HL-60/S4 treated with phorbol 12-myristate 13-acetate at 8.2 ng/mL for 4 days and 3 days (cell line): ENCODE results near the gene PUM2.
"Not testable (repeated sequence)": the region's sequence is repeated elsewhere in the genome, so short reads cannot be mapped to it uniquely, and the experiment has no call there.

Experiments used
- in situ Hi-C: fragments of 300-500 bp; cut with MboI; formaldehyde crosslinking; loops from 2 replicates; pipeline ENCODE4 v1.15.0; 2022; ENCODE audit warnings: low sequenced_read_pairs

Gene PUM2

GRCh38 chr2:20300656-20301055 lies 50.0 kb downstream of the PUM2 start:
- in situ Hi-C loops: no loop called here

GRCh38 chr2:20299113-20299512 lies 51.5 kb downstream of the PUM2 start:
- in situ Hi-C loops: no loop called here

GRCh38 chr2:20294231-20294630 lies 56.4 kb downstream of the PUM2 start:
- in situ Hi-C loops: no loop called here

DNA sequence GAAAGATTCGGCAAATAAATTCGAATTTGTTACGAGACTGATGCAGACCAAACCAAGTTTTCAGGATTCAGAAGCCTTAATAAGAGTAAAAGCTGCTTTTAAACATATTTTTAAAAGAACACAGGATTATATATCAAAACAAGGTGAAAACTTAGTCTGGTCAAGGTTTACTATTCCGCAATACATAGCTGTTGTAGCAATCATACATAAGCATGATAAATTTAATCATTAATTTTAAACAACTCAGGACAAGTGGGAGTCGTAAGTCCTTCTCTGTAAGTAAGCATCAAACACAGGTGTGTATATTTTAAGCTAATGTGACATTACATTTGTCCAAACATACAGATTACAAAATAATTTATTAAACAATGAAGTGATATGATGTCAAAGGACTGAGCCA lies 57.7 kb downstream of the PUM2 start:
- in situ Hi-C loops: no loop called here

DNA sequence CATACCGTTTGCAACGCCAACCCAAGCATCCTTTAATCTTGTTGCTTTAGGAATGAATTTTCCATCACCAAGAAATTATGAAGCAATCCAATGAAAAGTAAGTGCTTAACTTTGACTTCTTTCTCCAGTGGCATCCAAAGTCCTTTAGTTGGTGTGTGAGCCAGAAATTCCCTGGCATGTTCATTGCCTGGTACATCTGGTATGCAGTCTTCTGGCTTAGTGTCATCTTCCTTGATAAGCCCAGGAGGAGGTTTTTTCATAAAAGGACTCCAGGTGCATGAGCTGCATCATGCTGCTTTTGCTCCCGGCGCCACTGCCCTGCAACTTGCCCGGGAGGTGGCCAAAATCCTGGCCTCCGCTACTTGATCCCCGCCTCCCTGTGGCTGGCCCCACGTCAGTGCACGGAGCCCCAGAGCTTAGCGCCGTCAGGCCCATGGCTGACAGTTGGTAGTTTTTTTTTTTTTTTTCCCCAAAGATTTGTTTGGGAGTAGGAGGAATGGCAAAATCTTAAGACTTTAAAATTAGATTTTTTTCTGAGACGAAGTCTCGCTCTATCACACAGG lies 58.7 kb downstream of the PUM2 start:
- in situ Hi-C loops: no loop called here

DNA sequence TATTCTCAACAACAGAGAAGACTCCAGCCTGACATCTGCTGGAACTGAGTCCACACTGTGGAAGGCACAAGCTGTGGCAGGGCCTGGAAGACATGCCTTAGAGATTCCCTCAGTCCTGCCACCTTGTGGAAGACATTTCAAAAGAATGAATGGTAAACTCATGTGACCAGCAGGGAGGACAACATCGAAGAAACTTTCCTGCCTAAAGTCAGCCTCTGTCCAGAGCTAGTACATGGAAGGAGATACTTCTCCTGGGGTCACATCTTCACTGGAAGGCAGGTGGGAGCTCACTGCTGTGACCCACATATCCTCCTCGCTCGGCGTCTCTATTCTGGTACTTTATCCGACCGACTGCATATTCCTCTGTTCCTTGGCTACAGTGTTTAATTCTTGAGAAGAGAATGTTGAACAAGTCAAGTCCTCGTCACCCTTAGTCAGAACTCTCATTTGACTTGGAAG lies 59.5 kb downstream of the PUM2 start:
- in situ Hi-C loops: no loop called here

DNA sequence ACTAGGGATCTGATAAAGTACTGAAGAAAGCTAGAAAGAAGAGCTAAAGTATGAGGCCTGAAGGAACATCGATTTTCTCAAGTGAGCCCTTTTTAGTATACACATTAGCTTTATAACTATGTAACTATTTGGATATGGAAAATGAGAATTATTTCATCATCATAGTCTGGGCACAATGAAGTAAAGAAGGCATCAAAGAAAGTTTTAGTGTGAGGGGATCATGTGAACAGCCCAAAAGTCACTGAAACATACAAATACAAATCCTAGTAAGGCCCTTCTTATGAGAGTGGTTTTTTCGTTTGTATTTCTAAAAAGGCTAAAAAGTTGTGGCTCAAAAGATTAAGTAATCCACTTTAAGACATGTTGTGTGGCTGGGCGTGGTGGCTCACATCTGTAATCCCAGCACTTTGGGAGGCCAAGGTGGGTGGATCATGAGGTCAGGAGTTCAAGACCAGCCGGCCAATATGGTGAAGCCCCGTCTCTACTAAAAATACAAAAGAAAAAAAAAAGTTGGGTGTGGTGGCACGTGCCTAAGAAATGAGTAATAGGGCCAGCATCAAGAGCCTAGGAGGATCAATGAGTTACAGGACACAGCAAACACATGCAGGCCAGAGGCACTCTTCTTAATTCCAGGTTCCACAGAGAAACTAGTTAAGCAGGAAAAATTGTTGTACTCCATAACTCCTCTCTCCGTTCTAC lies 61.9 kb downstream of the PUM2 start:
- in situ Hi-C loops: no loop called here

GRCh38 chr2:20282916-20283592 lies 67.6 kb downstream of the PUM2 start:
- in situ Hi-C loops: no loop called here

GRCh38 chr2:20281876-20282275 lies 68.8 kb downstream of the PUM2 start:
- in situ Hi-C loops: no loop called here

DNA sequence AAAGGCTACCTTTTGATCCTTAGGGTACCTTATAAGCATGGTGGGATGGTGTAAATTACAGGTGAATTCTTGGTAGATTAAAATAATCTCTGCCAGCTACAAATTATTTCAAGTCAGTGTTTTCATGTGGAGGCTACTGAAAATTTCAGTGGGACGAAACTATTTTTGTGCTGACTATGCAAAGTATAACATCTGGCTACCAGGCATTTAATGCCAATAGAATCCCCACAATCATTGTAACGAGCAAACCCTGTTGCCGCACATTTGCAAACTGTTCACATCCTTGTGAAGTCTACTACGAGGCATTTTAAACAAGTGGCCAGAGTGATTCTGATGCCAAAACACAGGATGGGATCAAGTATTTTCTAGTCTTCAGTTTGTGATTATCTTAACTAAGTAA lies 77.6 kb downstream of the PUM2 start:
- in situ Hi-C loops: no loop called here

DNA sequence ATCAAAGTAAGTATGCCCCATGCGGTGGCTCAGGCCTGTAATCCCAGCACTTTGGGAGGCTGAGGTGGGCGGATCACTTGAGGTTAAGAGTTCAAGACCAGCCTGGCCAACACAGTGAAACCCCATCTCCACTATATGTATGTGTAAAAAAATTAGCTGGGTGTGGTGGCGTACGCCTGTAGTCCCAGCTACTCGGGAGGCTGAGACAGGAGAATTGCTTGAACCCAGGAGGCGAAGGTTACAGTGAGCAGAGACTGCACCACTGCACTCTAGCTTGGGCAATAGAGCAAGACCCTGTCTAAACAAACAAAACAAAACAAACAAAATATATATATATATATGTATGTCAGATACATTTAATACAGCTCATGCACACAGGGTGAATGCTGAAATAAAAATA lies 82.3 kb downstream of the PUM2 start:
- in situ Hi-C loops: not testable (repeated sequence)

DNA sequence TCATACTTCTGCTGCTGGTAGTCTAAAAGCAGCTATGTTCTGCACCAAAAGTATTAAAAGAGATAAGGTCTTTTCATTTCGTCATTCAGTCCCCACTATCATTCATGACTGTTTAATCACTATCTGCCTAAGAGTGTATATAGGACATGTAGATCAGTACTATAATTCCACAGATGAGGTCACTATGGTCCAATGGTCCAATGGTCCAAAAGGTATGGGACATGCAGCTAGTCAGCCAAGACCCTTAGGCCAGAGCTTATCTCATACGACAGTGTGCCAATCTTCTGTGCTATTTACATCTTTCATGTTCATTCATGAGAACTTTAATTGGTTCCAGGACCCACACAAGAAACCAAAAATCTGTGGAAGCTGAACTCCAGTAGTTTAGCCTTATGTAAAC lies 83.1 kb downstream of the PUM2 start:
- in situ Hi-C loops: no loop called here

GRCh38 chr2:20264629-20265028 lies 86.0 kb downstream of the PUM2 start:
- in situ Hi-C loops: no loop called here

DNA sequence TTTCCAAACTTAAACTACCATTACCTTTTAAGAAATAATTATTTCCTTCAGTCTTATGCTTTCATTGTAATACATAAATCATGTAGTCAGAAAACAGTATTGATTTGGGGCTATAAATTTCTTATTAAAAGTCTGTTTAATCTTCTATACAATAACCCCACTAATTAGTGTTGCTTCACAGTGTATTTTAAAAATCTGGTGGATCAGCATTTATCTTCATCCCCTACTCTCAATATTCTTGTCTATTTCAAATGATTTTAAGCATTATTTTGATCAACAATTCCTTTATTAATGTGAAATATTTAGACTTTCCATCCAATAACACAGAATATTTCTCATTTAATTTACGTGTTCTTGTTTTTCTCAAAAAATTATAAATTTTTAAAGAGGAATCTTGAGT lies 93.2 kb downstream of the PUM2 start:
- in situ Hi-C loops: no loop called here

DNA sequence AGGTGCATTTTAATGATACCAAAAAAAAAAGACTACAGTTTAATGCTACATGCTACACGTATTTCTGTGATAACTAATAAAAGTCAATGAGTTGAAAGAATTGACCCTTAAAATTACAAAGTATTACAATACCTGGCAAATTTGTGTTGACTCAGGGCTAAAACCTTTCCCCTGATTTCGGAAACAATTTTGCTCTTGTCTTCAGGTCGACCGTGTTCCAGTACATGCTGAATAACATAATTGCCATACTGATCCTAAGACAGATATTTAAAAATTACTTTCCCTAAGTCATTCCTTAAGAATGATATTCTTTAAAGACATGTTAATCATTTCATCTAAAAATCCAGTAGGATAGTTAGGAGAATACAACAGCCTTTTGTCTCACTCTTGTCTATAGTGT lies 95.9 kb downstream of the PUM2 start:
- in situ Hi-C loops: no loop called here

- in situ Hi-C loops: no loop called here
Observed at GRCh38 chr2:20250436-20250835, 100.2 kb downstream of the PUM2 start.

DNA sequence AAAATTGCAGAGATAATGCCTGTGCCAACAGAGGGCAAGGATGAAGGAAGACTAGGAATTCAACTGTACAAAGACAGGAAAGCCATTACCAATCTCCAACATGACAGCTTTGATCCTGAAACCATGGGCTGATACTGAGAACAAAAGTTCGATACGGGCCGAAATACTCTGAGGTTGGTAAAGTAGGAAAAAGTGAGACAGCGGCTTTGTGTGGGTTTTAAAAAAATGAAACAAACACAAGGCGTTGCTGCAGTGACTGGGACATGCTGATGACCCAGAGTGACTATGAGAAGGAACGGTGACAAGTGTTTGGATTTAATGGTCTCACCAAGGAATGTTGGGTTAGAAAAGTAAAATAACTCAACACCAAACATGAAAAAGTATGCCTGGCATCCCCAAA lies 101.5 kb downstream of the PUM2 start:
- in situ Hi-C loops: no loop called here

GRCh38 chr2:20247084-20247483 lies 103.6 kb downstream of the PUM2 start:
- in situ Hi-C loops: no loop called here

GRCh38 chr2:20243637-20244036 lies 107.0 kb downstream of the PUM2 start:
- in situ Hi-C loops: not testable (repeated sequence)

GRCh38 chr2:20242727-20243377 lies 107.8 kb downstream of the PUM2 start:
- in situ Hi-C loops: no loop called here

DNA sequence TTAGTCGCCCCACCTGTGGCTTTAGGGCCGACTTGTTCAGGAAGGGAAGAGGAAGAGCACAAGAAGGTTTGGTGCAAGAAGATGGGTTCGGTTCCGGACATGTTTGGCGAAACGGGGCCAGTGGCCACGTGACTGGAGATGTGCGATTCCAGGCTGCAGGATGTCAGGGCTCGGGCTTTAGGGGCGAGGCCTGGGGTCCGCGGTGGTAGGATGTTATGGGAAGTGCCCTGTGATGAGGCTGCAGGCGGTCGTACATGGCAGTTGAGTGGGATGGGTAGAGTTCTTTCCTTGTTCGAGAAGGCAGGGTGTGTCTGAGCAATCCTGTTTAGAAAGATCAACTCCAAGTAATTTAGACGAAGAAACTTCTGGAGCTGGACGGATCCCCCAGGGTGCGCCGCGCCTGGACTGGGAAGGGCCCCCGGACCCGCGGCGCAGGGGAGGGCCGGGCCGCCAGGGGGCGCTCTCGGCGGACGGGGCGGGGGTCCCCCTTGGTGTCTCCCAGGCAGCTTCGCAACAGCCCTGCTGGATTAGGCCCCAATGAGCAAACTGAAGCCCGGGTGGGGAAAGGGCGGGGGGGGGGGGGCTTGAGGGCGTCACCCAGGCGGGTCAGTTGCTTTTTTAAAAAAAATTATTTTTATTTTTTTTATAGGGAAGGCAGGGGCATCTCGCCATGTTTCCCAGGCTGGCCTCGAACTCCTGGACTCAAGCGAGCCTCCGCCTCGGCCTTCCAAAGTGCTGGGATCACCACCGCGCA lies 108.5 kb downstream of the PUM2 start:
- in situ Hi-C loops: no loop called here
